GM18519 (cell line): ENCODE measurements around the gene PRSS38.

Experiments
- ATAC-seq: cut with Tn5 transposase; IDR thresholded peaks from one replicate; pipeline ENCODE4 v1.9.1; 2021; ENCODE audit warnings: mild to moderate bottlenecking, moderate library complexity; ENCODE audit not compliant: unreplicated experiment, low FRiP score

Gene PRSS38

GRCh38 chr1:227893949-227894721 is 78.7 kb downstream of the PRSS38 start:
- ATAC-seq, result no peak

GRCh38 chr1:227894831-227895451 is 79.5 kb downstream of the PRSS38 start:
- ATAC-seq, result no peak
